HG02678 (cell line): ENCODE measurements around the gene DUSP5.

Source experiments
- ATAC-seq: cut with Tn5 transposase; IDR thresholded peaks from one replicate; pipeline ENCODE4 v1.9.1; 2021; ENCODE audit warnings: mild to moderate bottlenecking, moderate library complexity; ENCODE audit not compliant: unreplicated experiment

Gene DUSP5

GRCh38 chr10:110535958-110536891, 38.5 kb downstream of the DUSP5 start:
- peak; percentile 85 for ATAC-seq

DNA sequence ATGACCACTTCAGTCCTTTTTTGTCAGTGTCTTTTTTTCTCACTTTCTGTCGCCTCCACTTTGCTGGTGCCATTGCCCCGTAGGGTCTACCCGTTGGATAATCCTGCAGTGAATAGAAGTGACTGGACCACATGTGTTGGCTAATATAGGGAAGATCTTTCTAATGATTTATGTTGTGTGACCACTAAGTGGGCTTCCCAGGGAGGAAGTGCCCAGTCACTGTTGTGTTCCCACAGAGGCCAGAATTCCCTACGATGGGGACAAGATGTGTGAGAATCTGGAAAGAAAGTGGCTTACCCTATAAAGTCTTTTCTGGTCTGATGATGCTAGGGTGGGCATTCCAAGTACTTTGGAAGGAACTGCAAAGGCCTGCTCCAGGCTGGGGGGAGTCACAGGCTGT, 41.4 kb downstream of the DUSP5 start:
- no peak for ATAC-seq

DNA sequence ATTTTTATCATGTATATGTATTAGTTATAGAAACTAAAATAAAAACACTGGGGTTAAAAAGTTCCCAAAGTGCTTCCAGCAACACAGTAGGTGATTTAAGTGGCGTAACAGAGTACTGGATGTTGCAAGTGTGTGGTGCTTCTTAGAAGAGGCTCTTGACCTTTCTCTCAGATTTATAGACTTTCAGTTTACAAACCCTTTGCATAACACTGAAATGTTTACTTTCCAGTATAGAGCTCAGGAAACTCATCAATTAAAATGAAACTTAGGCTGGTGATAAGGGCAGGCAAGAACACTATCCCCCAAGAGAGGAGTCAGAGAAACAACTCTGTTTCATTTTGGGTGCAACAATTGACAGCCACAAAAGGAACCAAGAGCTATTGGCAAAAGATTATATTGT, 42.3 kb downstream of the DUSP5 start:
- ATAC-seq: no peak

DNA sequence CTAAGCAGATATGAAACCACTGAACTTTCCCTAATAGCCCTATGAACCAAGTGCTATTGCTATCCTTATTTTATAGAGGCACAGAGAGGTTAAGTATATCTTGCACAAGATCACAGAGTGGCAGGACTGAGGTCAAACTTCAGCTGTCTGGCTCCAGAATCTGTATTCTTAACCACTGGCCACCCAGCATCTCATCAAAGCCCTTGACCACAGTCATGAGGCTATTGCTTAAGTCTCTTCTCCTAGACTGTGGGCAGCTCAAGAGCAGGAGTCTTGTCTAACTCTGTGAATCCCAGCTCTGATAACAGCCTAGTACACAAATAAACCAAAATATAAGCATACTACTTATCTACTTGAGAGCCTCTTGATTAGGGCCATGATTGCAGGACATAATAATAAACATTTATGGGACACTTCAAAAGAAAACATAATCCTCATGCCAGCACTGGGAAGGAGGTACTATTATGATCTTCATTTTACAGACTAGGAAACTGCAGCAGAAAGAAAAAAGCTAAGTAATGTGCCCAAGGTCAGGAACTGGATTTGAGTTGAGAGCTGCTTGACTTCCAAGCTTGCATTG, 47.3 kb downstream of the DUSP5 start:
- no peak for ATAC-seq

DNA sequence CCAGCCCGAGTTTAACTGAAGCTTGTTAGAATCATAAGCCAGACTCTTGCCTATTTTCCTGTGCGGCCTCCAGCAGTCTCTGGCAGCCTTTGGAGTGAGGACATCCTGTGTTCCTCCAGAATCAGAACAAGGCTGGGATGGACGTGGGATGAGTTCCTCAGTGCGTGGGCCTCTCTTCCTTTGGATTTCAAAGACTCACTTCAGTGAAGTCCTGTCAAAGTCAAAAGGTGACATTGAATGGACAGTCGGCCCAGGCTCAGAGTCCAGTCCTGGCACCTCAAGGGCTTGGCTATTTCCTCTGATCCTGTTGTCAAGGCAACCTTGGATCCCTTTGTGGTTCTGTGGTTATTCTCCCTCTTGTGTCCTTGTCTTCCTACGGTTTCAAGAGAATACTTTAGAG, 48.4 kb downstream of the DUSP5 start:
- ATAC-seq: no peak

- ATAC-seq: no peak
Measured at GRCh38 chr10:110546499-110547110, 48.9 kb downstream of the DUSP5 start.

DNA sequence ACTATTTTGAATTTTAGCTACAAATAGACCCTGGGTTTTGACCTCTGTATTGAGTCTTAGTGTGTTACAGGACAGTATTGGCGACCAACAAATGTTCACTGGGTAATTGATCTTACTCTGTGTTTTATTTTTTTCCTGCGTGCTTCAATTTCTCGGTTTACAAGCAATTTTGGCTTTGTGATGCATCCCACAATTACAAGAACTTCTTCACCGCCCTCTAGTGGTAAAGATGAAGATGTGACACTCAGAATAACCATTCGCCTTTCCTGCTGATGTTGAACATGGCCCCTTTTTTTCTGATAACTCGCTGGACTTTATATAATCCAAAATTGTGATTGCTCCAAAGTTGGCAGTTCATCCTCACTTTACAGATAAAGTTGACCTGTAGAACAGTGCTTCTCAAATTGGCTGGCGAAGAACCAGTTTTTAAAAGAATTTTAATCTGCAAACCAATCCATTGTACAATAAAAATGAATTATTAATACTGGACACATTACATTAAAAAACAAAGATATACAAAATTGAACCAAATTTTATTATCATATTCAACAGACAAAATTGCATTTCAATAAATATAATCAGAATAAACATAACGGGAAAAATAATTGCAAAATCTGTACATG, 49.5 kb downstream of the DUSP5 start:
- ATAC-seq: no peak

GRCh38 chr10:110548002-110548401, 50.3 kb downstream of the DUSP5 start:
- ATAC-seq: no peak

- ATAC-seq: no peak
Measured at GRCh38 chr10:110549211-110549610, 51.5 kb downstream of the DUSP5 start.

DNA sequence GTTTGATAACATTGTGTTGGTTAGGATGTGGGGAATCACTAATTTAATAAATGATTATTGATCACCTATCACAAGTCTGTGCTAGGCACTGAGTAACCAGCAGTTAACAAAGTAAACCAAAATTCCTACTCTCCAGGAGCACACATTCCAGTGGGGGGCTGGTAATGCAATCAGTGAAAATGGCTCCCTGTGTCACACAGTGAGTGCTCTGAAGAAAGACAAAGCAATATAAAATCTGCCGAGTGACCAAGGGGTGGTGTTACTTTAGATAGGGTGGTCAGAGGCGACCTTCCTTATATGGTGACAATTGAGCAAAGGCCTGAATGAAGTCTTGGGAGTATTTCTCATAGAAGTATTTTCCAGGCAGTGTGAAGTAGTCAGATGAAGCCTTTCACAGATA, 56.2 kb downstream of the DUSP5 start:
- ATAC-seq: no peak

DNA sequence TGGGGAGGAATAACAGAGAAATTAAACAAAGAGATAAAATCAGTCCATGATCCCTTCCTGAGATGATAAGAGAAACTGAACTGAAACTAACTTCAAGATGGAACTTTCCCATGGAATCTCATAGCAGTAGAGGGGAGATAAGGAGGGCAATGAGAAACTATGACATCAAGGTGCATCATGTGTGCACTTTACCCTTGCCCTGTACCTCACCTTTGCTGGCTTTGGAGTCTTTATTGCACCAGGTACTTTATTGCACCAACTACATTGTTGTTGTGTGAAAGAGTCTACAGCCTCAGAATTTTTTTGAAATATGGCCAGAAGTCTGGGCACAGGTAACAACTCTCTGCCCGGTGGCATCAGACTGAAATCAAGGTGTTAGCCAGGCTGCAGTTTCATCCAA, 58.6 kb downstream of the DUSP5 start:
- ATAC-seq: no peak

DNA sequence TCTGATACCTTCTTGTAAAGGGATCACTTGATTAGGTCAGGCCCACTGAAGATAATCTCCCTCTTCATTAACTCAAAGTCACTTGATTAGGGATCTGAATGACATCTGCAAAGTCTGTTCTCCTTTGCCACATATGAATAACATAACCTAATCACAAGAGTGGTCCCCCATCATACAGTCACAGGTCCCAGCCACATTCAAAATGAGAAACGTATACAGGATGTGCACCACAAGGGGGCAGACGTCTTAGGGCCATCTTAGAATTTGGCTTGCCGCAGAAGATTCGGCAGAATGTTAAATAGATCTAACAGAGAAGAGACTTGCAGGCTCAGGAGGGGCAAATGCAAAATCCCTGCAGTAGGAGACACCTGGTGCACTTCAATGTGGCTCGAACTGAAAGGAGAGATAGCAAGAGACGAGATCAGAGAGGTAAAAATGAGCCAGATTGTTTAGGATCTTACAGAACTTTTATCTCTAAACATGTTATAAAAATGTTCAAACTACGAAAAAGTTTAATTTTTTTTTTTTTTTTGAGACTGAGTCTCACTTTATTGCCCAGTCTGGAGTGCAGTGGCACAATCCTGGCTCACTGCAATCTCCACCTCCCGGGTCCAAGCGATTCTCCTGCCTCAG, 59.4 kb downstream of the DUSP5 start:
- peak; percentile 79 for ATAC-seq

DNA sequence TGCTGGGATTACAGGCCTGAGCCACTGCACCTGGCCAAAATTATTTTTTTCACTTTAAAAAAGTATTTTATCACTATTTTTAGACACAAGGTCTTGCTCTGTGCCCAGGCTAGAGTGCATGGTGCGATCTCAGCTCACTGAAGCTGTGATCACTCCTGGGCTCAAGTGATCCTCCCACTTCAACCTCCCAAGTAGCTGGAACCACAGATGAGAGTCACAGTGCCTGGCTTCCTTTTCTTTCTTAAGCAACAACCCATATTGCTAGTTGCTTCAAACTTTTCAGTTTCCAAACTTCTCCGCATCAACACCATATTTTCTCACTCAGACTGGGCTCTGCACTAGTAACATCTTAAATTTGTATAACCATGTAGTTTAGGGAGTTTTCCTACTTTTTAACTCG, 60.3 kb downstream of the DUSP5 start:
- no peak for ATAC-seq

- ATAC-seq: no peak
Measured at GRCh38 chr10:110560012-110560411, 62.3 kb downstream of the DUSP5 start.
